Tibial artery (tissue), 4 donors: ENCODE measurements around the gene DDX28.
"Not testable (repeated sequence)": the region's sequence is repeated elsewhere in the genome, so short reads cannot be mapped to it uniquely, and the experiment has no call there.

Experiments
- DNase-seq, 2 donors: peaks; one replicate each; pipeline ENCODE4 v3.0.0-alpha.2; 2019
- H3K27ac ChIP-seq, 2 donors: fragments of 200-600 bp; sonication (generic) in 1 of 2; 1 replicate in 1 of 2; 2 replicates in 1 of 2; pipeline ENCODE4 v1.5.1; 2018 to 2019; ENCODE audit warnings: mild to moderate bottlenecking in 1 of 2
- H3K27me3 ChIP-seq, 2 donors: fragments of 200-600 bp; sonication (generic) in 1 of 2; one replicate each; pipeline versions ENCODE4 v1.5.1 to v1.6.0; 2016 to 2019
- H3K36me3 ChIP-seq, 3 donors: fragments of 200-600 bp; sonication (generic) in 2 of 3; one replicate each; pipeline ENCODE4 v1.5.1; 2016 to 2019; ENCODE audit warnings: mild to moderate bottlenecking in 2 of 3
- H3K4me1 ChIP-seq, 4 donors: fragments of 200-600 bp; sonication (generic) in 2 of 4; 1 replicate in 3 of 4; 2 replicates in 1 of 4; pipeline ENCODE4 v1.5.1; 2016 to 2019
- H3K4me3 ChIP-seq, 2 donors: fragments of 200-600 bp; sonication (generic) in 1 of 2; 1 replicate in 1 of 2; 2 replicates in 1 of 2; pipeline ENCODE4 v1.5.1; 2018 to 2019; ENCODE audit warnings: mild to moderate bottlenecking in 2 of 2
- H3K9me3 ChIP-seq, 3 donors: fragments of 200-600 bp; sonication (generic) in 1 of 3; one replicate each; pipeline ENCODE4 v1.5.1; 2016 to 2019
- intact Hi-C: fragments of 100-400 bp; cut with DNase I; formaldehyde crosslinking; loops from one replicate; pipeline ENCODE4 v1.15.0; 2023; ENCODE audit warnings: low total_unique reads
- TF ChIP-seq, protein P1 (sequence below), 2 experiments: fragments of 200-600 bp in 1 of 2; fragments of 450-650 bp in 1 of 2; IDR thresholded peaks; one replicate each; pipeline ENCODE4 v1.5.1; 2017 to 2019; ENCODE audit warnings: antibody characterized with exemption in 2 of 2, mild to moderate bottlenecking in 1 of 2, moderate library complexity in 1 of 2

Gene DDX28

DNA sequence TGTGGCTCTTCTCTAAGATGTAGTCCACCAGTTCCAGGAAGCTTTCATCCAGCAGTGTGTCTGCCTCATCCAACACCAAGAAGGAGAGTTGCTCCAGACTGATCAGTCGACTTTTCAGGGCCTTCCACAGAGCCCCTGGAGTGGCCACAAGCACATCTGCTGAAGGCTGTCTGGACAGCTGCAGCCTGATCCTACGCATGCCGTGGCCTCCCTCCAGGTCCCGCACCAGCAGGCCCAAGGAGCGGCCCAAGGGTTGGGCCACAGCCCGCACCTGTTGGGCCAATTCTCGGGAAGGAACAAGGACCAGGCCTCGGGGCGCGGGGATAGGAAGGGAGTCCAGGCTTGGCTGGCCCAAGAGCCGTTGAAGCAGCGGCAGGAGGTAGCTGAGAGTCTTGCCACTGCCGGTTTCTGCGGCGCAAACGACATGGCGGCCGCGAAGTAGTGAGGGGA lies 729 bp downstream of the DDX28 start:
- peak overlapping the region; percentile 79 to 84 for H3K27ac ChIP-seq
- H3K4me3 ChIP-seq: peak overlapping the region; percentile 73 to 99
- no peaks in the 10 kb centered on the region for H3K9me3 ChIP-seq
- intact Hi-C loops: no loop called here
- peaks cover 0 to 8% (median 0%) of the 10 kb centered on the region in 3 donors for H3K36me3 ChIP-seq
- TF ChIP-seq, protein P1, sequence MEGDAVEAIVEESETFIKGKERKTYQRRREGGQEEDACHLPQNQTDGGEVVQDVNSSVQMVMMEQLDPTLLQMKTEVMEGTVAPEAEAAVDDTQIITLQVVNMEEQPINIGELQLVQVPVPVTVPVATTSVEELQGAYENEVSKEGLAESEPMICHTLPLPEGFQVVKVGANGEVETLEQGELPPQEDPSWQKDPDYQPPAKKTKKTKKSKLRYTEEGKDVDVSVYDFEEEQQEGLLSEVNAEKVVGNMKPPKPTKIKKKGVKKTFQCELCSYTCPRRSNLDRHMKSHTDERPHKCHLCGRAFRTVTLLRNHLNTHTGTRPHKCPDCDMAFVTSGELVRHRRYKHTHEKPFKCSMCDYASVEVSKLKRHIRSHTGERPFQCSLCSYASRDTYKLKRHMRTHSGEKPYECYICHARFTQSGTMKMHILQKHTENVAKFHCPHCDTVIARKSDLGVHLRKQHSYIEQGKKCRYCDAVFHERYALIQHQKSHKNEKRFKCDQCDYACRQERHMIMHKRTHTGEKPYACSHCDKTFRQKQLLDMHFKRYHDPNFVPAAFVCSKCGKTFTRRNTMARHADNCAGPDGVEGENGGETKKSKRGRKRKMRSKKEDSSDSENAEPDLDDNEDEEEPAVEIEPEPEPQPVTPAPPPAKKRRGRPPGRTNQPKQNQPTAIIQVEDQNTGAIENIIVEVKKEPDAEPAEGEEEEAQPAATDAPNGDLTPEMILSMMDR (IDR thresholded peaks at IDR 0.05): no peak
- no peaks in the 10 kb centered on the region for H3K27me3 ChIP-seq
- DNase-seq: no peak
- peaks cover 3 to 29% (median 19%) of the 10 kb centered on the region in 4 donors for H3K4me1 ChIP-seq

DNA sequence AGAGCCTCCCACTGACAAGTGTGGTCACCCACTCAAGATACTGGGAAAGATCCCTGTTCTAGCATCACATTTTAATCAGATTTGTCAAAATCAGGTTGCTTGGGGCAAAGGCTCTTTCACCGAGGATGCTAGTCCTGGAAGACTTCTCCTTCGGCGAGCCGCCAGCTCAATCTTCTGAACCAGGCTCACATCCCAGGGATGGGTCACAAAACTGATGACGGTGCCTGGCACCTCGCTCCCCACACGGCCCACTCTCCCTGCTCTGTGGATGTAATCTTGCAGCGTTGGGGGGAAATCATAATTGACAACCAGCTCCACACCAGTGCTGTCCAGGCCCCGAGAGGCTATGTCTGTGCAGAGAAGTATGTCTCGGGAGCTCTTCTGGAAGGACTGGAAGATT lies 1.5 kb downstream of the DDX28 start:
- DNase-seq: no peak
- H3K9me3 ChIP-seq: no peaks in the 10 kb centered on the region
- TF ChIP-seq, protein P1 (IDR thresholded peaks at IDR 0.05): no peak
- H3K27me3 ChIP-seq: no peaks in the 10 kb centered on the region
- H3K27ac ChIP-seq: no peak overlapping the region
- intact Hi-C loops: no loop called here
- peak overlapping the region in 1 of 2 donors; percentile 99 for H3K4me3 ChIP-seq
- H3K4me1 ChIP-seq: peaks cover 3 to 29% (median 19%) of the 10 kb centered on the region in 4 donors
- peaks cover 0 to 7% (median 0%) of the 10 kb centered on the region in 3 donors for H3K36me3 ChIP-seq

DNA sequence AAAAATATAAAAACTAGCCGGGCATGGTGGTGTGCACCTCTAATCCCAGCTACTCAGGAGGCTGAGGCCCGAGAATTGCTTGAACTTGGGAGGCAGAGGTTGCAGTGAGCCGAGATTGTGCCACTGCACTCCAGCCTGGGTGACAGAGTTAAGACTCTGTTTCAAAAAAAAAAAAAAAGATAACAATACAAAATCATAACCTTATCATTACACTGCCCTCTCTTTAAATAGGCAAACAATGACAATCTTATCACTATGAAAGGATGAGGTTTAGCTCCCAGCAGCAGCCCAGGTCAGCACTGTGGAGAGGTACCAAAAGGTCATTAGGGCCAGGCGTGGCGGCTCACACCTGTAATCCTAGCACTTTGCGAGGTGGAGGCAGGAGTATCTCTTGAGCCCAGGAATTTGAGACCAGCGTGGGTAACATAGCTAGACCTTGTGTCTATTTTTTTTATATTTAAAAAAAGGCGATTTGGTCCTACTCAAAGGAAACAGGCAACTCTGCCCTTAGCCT lies 3.8 kb downstream of the DDX28 start:
- Histone ChIP-seq H3K4me1 (peaks cover 3 to 25% (median 19%) of the 10 kb centered on the region in 4 donors), H3K9me3 (no peaks in the 10 kb centered on the region), H3K27ac (no peak overlapping the region), H3K4me3 (no peak overlapping the region), H3K36me3 (peaks cover 0 to 7% (median 0%) of the 10 kb centered on the region in 3 donors), H3K27me3 (no peaks in the 10 kb centered on the region)
- intact Hi-C loops: no loop called here
- TF ChIP-seq, protein P1 (IDR thresholded peaks at IDR 0.05): no peak
- DNase-seq: no peak

DNA sequence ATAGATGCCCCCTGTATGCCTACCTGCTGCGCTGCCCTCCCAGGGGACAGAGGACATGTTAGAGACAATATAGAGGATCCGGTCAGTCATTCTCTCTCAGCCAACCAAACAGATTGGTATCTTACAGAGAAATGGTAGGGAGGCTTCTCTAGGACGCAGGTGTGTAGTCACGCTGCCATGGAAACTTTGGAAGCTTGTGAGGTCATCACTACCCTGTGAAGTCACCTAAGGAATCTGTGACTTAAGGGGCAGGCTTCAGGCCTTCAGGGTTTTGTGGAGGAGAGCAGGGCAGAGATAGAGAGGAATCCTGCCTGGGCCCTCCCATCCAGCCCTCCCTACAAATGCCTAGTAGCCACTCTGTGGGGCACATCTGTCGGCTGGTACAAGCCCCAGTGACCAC lies 7.4 kb downstream of the DDX28 start, which contains the start of gene DPEP2NB:
Gene DPEP2NB, minus strand, starts transcription at position 231 of the 400 bp plus-strand sequence. Its CDS starts 141 bp downstream, at position 90.
- TF ChIP-seq, protein P1 (IDR thresholded peaks at IDR 0.05): no peak
- peaks cover 0 to 3% of the 10 kb centered on the region in 2 donors for H3K27me3 ChIP-seq
- no peaks in the 10 kb centered on the region for H3K9me3 ChIP-seq
- H3K4me3 ChIP-seq: no peak within 1 kb of the TSS
- H3K27ac ChIP-seq: no peak within 1 kb of the TSS
- no peaks in the 10 kb centered on the region for H3K4me1 ChIP-seq
- no peaks in the 10 kb centered on the region for H3K36me3 ChIP-seq
- no peak for DNase-seq
- intact Hi-C loops: no loop called here

DNA sequence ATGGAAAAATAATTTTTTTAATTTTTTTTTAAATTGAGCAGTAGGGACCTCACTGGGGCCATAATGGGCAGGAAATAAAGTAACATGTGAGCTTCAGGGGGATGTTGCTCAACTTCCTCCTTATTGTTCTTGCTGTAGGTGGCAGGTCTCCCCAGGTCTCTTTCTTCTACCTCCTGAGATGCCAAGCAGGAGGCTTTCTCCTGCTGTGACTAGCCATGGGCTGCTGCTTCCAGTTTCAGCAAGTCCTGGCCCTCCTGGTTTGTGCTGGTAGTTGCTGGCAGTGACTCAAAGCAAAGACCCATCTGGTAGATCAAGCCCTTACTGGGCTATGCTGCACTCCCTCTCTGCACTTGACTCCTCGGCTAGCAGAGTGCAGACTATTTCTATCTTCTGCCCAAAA lies 9.6 kb downstream of the DDX28 start:
- no peak for DNase-seq
- Histone ChIP-seq H3K27me3 (peaks cover 0 to 3% of the 10 kb centered on the region in 2 donors), H3K4me3 (no peak overlapping the region), H3K9me3 (no peaks in the 10 kb centered on the region), H3K27ac (no peak overlapping the region), H3K4me1 (no peaks in the 10 kb centered on the region), H3K36me3 (no peaks in the 10 kb centered on the region)
- intact Hi-C loops: no loop called here
- TF ChIP-seq, protein P1 (IDR thresholded peaks at IDR 0.05): no peak

DNA sequence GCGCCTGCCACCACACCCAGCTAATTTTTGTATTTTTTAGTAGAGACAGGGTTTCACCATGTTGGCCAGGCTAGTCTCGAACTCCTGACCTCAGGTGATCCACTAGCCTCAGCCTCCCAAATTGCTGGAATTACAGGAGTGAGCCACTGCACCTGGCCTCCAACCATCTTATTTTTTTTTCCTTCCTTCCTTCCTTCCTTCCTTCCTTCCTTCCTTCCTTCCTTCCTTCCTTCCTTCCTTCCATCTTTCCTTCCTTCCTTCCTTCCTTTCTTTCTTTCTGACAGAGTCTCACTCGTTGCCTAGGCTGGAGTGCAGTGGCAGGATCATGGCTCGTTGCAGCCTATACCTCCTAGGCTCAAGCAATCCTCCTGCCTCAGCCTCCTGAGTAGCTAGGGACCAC lies 13.2 kb downstream of the DDX28 start:
- intact Hi-C loops, H3K4me3 ChIP-seq, H3K36me3 ChIP-seq, H3K4me1 ChIP-seq, H3K9me3 ChIP-seq, H3K27ac ChIP-seq, DNase-seq, H3K27me3 ChIP-seq: not testable (repeated sequence)
